Stimulated activated CD4-positive, alpha-beta T cell treated with anti-CD3 and anti-CD28 coated beads, Interleukin-4, amount 100 ng/mL, for 24 hours (primary cell): ENCODE data around the gene DMBX1.
A peak's percentile ranks its signal among the peaks of the same experiment; 100 is the strongest.

Experiments
- DNase-seq: peaks from one replicate; pipeline ENCODE4 v3.0.0-alpha.2; 2020

The DMBX1 gene

GRCh38 chr1:46484783-46485490 is 4.7 kb upstream of the DMBX1 start:
- DNase-seq = no peak

- DNase-seq = no peak
Observed at GRCh38 chr1:46485564-46486431, 3.8 kb upstream of the DMBX1 start.

GRCh38 chr1:46486432-46487015 is 3.1 kb upstream of the DMBX1 start:
- DNase-seq = no peak

- no peak for DNase-seq
Observed at GRCh38 chr1:46487818-46488218, 1.8 kb upstream of the DMBX1 start.

- no peak for DNase-seq
Observed at GRCh38 chr1:46488343-46489168, 1.1 kb upstream of the DMBX1 start.

GRCh38 chr1:46489169-46489637 is 433 bp upstream of the DMBX1 start:
- DNase-seq = peak; percentile 33

- DNase-seq = no peak
Observed at GRCh38 chr1:46490406-46490655, 695 bp downstream of the DMBX1 start.

GRCh38 chr1:46490656-46491442 is 1.2 kb downstream of the DMBX1 start:
- DNase-seq = no peak

- no peak for DNase-seq
Observed at GRCh38 chr1:46491443-46492268, 2.0 kb downstream of the DMBX1 start.

- DNase-seq = no peak
Observed at GRCh38 chr1:46492269-46492853, 2.7 kb downstream of the DMBX1 start.

- DNase-seq = no peak
Observed at GRCh38 chr1:46492871-46493270, 3.2 kb downstream of the DMBX1 start.

- DNase-seq = no peak
Observed at GRCh38 chr1:46493316-46494032, 3.8 kb downstream of the DMBX1 start.

- DNase-seq = no peak
Observed at GRCh38 chr1:46494910-46495309, 5.3 kb downstream of the DMBX1 start.

- no peak for DNase-seq
Observed at GRCh38 chr1:46495778-46496177, 6.1 kb downstream of the DMBX1 start.

GRCh38 chr1:46496505-46496904 is 6.9 kb downstream of the DMBX1 start:
- no peak for DNase-seq

- no peak for DNase-seq
Observed at GRCh38 chr1:46497020-46497419, 7.4 kb downstream of the DMBX1 start.

GRCh38 chr1:46497665-46498064 is 8.0 kb downstream of the DMBX1 start:
- DNase-seq = no peak

- DNase-seq = no peak
Observed at GRCh38 chr1:46501528-46501927, 11.9 kb downstream of the DMBX1 start.

- DNase-seq = no peak
Observed at GRCh38 chr1:46503421-46503820, 13.8 kb downstream of the DMBX1 start.
